SKM-1 treated with dmso at 0.1 percent for 144 hours (cell line): ENCODE results near the gene OR51V1.
"Not testable (repeated sequence)": the region's sequence is repeated elsewhere in the genome, so short reads cannot be mapped to it uniquely, and the experiment has no call there.

Source experiments
- DNase-seq: peaks from one replicate; lab custom pipeline; 2025; ENCODE audit not compliant: unreplicated experiment; lab: John Stamatoyannopoulos, UW

The OR51V1 gene, protein sequence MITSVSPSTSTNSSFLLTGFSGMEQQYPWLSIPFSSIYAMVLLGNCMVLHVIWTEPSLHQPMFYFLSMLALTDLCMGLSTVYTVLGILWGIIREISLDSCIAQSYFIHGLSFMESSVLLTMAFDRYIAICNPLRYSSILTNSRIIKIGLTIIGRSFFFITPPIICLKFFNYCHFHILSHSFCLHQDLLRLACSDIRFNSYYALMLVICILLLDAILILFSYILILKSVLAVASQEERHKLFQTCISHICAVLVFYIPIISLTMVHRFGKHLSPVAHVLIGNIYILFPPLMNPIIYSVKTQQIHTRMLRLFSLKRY

DNA sequence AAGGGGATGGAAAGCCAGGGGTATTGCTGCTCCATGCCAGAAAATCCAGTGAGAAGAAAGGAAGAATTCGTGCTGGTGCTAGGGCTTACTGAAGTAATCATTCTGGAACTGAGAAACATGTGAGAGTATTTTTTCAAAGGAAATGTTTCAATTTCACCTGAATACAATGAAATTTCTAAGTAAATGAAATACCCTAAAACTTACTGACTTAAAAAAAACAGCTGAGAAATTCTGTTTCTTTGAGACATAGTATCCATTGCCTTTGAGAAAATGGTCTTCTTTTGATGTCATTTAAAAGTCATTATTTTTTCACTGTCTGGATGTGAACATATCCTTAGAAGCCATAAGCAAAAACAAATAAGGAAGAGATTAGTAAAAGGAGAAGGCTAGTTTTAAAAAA is at the start of gene OR51V1:
TSS of gene OR51V1 (minus strand) at position 101 of the 400 bp plus-strand sequence. CDS start at position 101, 0 bp downstream.
- no peak for DNase-seq

DNA sequence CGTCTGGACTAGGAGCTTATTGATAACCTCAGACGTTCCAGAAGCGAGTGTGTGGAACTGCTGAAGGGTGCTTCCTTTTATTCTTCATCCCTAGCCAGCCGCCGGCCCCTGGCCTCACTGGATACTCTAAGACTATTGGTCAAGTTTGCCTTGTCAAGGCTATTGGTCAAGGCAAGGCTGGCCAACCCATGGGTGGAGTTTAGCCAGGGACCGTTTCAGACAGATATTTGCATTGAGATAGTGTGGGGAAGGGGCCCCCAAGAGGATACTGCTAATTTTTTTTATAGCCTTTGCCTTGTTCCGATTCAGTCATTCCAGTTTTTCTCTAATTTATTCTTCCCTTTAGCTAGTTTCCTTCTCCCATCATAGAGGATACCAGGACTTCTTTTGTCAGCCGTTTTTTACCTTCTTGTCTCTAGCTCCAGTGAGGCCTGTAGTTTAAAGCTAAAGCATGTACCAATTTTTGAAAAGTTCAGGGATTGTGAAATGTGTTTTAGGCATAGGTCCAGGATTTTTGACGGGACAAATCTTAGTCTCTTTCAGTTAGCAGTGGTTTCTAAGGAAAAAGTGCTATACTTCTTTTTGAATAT is 49.4 kb upstream of the OR51V1 start, which contains the start of gene HBG1:
TSS of gene HBG1 (minus strand) at position 51 of the 590 bp plus-strand sequence. CDS start 53 bp downstream, outside the sequence.
- DNase-seq: not testable (repeated sequence)

GRCh38 chr11:5248498-5248897 is 48.0 kb upstream of the OR51V1 start:
- not testable (repeated sequence) for DNase-seq

DNA sequence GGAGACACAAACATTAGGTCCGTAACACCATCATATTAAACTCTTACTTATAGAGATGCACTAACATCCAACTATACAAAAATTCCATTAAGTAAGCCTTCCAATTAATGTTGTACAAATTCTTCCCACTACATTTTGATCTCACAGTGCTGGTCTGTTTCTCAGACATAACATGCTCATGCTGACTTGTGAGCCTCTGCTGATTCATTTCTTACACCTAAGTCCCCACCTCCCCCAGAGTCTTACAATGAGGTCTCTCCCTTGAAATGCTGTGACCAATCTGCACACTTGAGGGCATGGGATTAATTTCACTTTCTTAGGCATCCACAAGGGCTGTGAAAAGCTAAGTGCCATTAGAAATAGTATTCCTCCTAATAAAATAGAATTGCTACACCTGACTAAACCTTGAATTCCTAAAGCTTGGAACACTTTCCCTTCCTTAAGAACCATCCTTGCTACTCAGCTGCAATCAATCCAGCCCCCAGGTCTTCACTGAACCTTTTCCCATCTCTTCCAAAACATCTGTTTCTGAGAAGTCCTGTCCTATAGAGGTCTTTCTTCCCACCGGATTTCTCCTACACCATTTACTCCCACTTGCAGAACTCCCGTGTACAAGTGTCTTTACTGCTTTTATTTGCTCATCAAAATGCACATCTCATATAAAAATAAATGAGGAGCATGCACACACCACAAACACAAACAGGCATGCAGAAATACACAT is 47.1 kb upstream of the OR51V1 start:
- no peak for DNase-seq

- DNase-seq: no peak
Observed at GRCh38 chr11:5246772-5247471, 46.4 kb upstream of the OR51V1 start.

DNA sequence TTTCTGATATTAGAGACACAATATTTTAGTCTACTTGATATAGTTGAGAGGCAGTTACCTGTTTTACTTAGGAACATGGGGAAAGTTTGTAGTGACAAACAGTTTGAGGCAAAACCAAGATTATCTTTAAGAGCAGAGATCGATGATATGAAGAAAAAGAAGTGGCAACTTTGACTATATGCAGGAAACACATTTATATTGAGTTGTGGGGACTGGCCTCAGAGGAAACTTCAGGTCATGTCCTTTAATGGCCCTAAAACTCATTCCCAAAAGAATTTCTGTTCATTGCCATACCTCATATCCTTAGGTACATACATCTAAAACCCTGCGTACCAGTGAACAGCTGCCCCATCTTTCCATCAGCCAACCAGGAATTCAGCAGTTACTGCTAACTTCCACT is 44.7 kb upstream of the OR51V1 start:
- DNase-seq: no peak

- DNase-seq: no peak
Observed at GRCh38 chr11:5243816-5244180, 43.3 kb upstream of the OR51V1 start.

DNA sequence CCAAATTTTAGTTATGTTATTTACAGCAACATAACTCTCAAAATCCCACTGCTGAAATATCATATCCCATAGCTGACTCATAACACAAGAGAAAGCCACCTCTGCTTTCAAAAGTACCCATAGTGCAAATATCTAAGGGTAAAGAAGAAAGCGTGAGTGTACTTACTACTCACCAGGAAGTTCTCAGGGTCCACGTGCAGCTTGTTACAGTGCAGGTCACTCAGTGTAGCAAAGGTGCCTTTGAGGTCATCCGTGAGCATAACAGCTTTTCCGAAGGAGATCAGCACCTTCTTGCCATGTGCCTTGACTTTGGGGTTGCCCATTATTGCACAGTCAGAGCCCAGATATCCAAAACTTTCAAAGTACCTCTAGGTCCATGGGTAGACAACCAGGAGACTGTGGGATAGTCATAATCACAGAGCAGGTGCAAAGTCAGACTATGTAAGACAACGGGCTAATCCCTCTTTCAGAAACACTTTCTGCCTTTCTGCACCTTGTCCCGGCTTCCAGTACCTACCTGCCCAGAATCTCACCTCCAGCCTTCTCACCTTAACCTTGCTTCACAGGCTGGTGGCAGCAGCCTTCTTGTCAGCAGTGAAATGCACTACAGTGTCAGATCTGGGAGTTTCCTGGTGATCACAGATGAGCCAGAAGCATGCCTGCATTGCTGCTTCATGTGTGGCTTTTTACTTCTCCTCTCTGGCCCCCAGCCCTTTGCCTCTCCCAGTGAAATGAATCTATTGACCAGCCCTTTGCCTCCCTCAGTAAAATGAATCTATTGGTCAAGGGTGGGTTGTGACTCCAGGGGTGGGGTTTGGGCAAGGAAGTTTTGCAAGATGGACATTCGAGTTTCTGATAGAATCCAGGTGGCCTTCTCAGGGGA is 42.7 kb upstream of the OR51V1 start:
- no peak for DNase-seq

GRCh38 chr11:5242208-5242607 is 41.7 kb upstream of the OR51V1 start:
- no peak for DNase-seq

- no peak for DNase-seq
Observed at GRCh38 chr11:5241458-5241857, 41.0 kb upstream of the OR51V1 start.

- no peak for DNase-seq
Observed at GRCh38 chr11:5240458-5240857, 40.0 kb upstream of the OR51V1 start.

GRCh38 chr11:5240056-5240455 is 39.6 kb upstream of the OR51V1 start:
- no peak for DNase-seq

- DNase-seq: no peak
Observed at GRCh38 chr11:5239046-5239445, 38.6 kb upstream of the OR51V1 start.

DNA sequence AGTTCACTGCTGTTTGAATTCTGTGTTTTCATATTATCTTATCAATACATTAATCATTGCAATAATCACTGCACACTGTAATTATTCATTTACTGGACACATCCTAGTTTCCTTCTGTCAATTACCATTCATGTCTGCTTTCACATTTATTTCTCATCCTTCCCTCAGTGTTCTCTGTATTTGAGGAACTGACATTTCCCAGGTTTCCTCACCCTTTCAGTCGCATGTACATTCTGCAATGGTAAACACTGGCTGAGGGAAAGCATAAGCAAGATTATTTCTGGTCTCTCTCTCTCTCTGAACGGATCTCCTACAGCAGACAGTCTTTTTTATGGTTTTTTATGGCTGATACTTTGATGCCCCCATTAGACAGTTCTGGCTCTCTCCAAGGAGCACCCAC is 38.0 kb upstream of the OR51V1 start:
- peak; percentile 13 for DNase-seq

- no peak for DNase-seq
Observed at GRCh38 chr11:5237420-5237819, 36.9 kb upstream of the OR51V1 start.

DNA sequence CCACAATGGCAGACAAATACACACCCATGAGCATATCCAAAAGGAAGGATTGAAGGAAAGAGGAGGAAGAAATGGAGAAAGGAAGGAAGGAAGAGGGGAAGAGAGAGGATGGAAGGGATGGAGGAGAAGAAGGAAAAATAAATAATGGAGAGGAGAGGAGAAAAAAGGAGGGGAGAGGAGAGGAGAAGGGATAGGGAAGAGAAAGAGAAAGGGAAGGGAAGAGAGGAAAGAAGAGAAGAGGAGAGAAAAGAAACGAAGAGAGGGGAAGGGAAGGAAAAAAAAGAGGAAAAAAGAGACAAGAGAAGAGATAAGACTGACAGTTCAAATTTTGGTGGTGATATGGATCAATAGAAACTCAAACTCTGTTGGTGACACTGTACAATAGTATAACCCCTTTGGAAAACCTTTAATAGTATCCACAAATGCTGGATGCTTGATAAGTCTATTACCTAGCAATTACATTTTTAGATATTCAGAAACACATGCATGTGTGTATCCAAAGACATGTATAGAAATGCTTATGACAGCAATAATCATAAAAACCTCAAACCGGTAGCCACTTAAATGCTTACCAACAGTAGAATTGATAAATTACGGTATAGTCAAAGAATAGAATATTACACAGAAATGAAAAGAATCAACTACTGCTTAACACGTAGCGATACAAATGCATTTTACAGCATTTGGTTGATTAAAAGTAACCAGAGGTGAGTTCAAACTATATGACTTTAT is 35.0 kb upstream of the OR51V1 start:
- DNase-seq: no peak

DNA sequence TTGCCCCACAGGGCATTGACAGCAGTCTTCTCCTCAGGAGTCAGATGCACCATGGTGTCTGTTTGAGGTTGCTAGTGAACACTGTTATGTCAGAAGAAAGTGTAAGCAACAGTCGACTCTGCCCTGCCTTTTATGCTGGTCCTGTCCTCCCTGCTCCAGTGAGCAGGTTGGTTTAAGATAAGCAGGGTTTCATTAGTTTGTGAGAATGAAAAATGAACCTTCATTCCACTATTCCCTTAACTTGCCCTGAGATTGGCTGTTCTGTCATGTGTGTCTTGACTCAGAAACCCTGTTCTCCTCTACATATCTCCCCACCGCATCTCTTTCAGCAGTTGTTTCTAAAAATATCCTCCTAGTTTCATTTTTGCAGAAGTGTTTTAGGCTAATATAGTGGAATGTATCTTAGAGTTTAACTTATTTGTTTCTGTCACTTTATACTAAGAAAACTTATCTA is 33.9 kb upstream of the OR51V1 start, which contains the start of gene HBD:
TSS of gene HBD (minus strand) at position 103 of the 454 bp plus-strand sequence. CDS start at position 53, 50 bp downstream.
- peak; percentile 84 for DNase-seq

- DNase-seq: no peak
Observed at GRCh38 chr11:5233307-5233706, 32.8 kb upstream of the OR51V1 start.

DNA sequence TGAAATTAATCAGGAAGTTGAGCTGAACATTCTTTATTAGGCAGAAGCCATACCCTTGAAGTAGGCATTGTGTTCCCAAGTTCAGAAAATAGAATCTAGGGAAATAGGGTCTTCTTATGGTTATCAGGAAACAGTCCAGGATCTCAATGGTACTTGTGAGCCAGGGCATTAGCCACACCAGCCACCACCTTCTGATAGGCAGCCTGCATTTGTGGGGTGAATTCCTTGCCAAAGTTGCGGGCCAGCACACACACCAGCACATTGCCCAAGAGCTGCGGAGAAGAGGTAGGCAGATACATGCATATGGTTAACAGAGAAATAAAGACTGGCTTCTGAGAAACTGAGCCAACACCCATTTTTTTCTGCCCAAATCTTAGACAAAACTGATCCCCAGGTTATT is 32.3 kb upstream of the OR51V1 start:
- DNase-seq: no peak

- DNase-seq: peak; percentile 69
Observed at GRCh38 chr11:5232176-5232575, 31.7 kb upstream of the OR51V1 start.
